Spleen (tissue), 7 donors: ENCODE results near the gene FDXR.

Source experiments
- CTCF ChIP-seq, 11 experiments: fragments of 200-600 bp in 7 of 11; fragments of 450-650 bp in 4 of 11; sonication (generic) in 4 of 11; IDR thresholded peaks in 8 of 11; conservative IDR thresholded peaks in 3 of 11; 1 replicate in 7 of 11; 2 replicates in 4 of 11; pipeline versions ENCODE4 v1.4.0 to v1.8.0; 2016 to 2021; ENCODE audit warnings: antibody characterized with exemption in 11 of 11, inconsistent platforms in 4 of 11, mild to moderate bottlenecking in 1 of 11
- POLR2A ChIP-seq, 3 donors: fragments of 450-650 bp; IDR thresholded peaks; one replicate each; pipeline ENCODE4 v1.5.1; 2017; ENCODE audit warnings: antibody characterized with exemption in 3 of 3, mild to moderate bottlenecking in 1 of 3
- POLR2AphosphoS5 ChIP-seq, 3 donors: sonication (generic); formaldehyde crosslinking; IDR thresholded peaks; one replicate each; pipeline ENCODE4 v1.5.1; 2017; ENCODE audit warnings: antibody characterized with exemption in 3 of 3
- donor health status: DM: no; HTN: no; CAD: no; lungs with moderate emphysema.
- donor health status: DM: no; HTN: no; CAD: no.
- donor health status: DM: no; HTN: no; CAD: no.

GRCh38 chr17:74852237-74853047, 20.4 kb downstream of the FDXR start:
- TF ChIP-seq CTCF (IDR thresholded peaks at IDR 0.05 in 8 of 11, conservative IDR thresholded peaks at IDR 0.05 in 3 of 11): no peak
- TF ChIP-seq POLR2A (IDR thresholded peaks at IDR 0.05): no peak
- TF ChIP-seq POLR2AphosphoS5 (IDR thresholded peaks at IDR 0.05): no peak
